HFFc6 (cell line): ENCODE data around the gene SORCS2. TPM values are rescaled to one million over a fixed set of nuclear protein-coding genes. Genes with fewer than 3 reads are reported as not detected.

Experiments used
- DNase-seq: peaks from one replicate; pipeline ENCODE4 v3.0.0-alpha.2; 2018
- H3K27ac Mint-ChIP-seq: 2 replicates; pipeline ENCODE4 v1.8.0; 2020; ENCODE audit warnings: mild to moderate bottlenecking, mixed read lengths
- H3K27me3 Mint-ChIP-seq: 2 replicates; pipeline ENCODE4 v1.8.0; 2021; ENCODE audit warnings: mild to moderate bottlenecking, moderate library complexity, mixed read lengths; ENCODE audit not compliant: insufficient read depth
- H3K36me3 Mint-ChIP-seq: 2 replicates; pipeline ENCODE4 v1.8.0; 2021; ENCODE audit warnings: low read depth, mixed read lengths
- H3K4me1 Mint-ChIP-seq: 2 replicates; pipeline ENCODE4 v1.8.0; 2020; ENCODE audit warnings: low read depth, mixed read lengths
- H3K4me3 Mint-ChIP-seq: 2 replicates; pipeline ENCODE4 v1.8.0; 2020; ENCODE audit warnings: mild to moderate bottlenecking, moderate library complexity, mixed read lengths
- H3K9me3 Mint-ChIP-seq: 2 replicates; pipeline ENCODE4 v1.8.0; 2020; ENCODE audit warnings: mild to moderate bottlenecking, mixed read lengths
- total RNA-seq, 6 experiments: library from RNA; stranded (reverse); fragmentation: NEBNext Ultra II Directional; extraction: Animal tissue kit (Norgen Biotek cat#: 25700); gene quantifications; 2 replicates in 1 of 6; 3 replicates in 5 of 6; pipeline ENCODE4 v1.2.3, GENCODE V29; 2021
- TF ChIP-seq, protein P1 (sequence below): fragments of 200-600 bp; sonication (generic); IDR thresholded peaks from 2 replicates; pipeline ENCODE4 v1.5.0; 2021; ENCODE audit warnings: antibody characterized with exemption, mild to moderate bottlenecking

SORCS2 gene
- total RNA-seq, 6 experiments from 2014 or later = 0.05 to 0.15 (median 0.12) TPM; not detected in 3

DNA sequence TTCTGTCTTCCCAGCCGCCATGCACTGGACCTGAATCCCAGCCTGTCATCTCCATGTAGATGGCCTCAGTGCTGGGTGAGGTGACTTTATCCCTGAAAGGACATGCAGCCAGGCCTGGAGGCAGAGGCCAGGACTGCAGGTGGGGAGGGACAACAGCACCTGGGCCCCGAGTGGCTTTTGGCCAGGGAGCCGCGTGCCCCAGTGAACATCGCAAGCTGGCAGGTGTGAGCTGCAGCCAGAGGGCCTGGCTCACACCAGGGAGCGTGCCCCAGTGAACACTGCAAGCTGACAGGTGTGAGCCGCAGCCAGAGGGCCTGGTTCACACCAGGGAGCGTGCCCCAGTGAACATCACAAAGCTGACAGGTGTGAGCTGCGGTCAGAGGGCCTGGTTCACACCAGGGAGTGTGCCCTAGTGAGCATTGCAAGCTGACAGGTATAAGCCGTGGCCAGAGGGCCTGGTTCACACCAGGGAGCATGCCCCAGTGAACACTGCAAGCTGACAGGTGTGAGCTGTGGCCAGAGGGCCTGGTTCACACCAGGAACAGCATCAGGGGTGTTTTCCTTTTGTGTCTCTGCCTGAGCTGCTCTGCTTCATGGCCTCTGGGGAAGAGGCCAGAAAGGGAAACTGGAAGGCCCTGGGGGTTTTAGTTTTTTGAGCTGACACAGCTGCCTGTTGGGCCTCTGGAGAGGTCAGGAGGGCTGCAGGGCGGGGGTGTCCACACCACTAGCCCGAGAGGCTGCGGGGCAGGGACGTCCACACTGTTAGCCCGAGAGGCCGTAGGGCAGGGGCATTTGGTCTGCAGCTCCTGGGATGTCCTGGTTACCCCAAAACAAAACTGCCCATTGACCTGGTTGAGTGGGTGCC lies 265.1 kb downstream of the SORCS2 start:
- no peaks in the 10 kb centered on the region for H3K36me3 Mint-ChIP-seq
- no peak for DNase-seq
- no peak overlapping the region for H3K4me3 Mint-ChIP-seq
- no peak overlapping the region for H3K27ac Mint-ChIP-seq
- TF ChIP-seq, protein P1, sequence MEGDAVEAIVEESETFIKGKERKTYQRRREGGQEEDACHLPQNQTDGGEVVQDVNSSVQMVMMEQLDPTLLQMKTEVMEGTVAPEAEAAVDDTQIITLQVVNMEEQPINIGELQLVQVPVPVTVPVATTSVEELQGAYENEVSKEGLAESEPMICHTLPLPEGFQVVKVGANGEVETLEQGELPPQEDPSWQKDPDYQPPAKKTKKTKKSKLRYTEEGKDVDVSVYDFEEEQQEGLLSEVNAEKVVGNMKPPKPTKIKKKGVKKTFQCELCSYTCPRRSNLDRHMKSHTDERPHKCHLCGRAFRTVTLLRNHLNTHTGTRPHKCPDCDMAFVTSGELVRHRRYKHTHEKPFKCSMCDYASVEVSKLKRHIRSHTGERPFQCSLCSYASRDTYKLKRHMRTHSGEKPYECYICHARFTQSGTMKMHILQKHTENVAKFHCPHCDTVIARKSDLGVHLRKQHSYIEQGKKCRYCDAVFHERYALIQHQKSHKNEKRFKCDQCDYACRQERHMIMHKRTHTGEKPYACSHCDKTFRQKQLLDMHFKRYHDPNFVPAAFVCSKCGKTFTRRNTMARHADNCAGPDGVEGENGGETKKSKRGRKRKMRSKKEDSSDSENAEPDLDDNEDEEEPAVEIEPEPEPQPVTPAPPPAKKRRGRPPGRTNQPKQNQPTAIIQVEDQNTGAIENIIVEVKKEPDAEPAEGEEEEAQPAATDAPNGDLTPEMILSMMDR = no peak
- peaks cover 5% of the 10 kb centered on the region; the same call in 1 of the 2 replicates for H3K9me3 Mint-ChIP-seq
- peaks cover 18% of the 10 kb centered on the region for H3K27me3 Mint-ChIP-seq
- no peaks in the 10 kb centered on the region for H3K4me1 Mint-ChIP-seq

DNA sequence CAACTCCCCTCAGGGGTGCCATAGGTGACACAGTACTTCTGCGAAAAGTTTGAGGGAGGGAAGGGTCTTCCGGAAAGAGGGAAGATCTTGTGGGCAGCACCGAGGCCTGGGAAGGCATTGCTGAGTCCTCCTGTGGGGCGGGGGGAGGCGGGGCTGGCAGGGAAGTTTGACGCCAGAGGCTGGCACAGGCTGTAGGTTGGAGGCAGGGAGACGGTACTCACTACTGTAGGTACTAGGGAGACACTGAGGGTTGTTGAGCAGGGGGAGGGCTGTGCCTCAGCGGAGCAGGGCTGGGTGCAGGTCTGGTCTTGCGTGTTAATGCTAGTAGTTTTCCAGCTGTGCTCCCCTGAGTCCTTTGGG lies 265.7 kb downstream of the SORCS2 start:
- DNase-seq = no peak
- TF ChIP-seq, protein P1 = no peak
- H3K36me3 Mint-ChIP-seq = no peaks in the 10 kb centered on the region
- H3K27me3 Mint-ChIP-seq = peaks cover 18% of the 10 kb centered on the region
- H3K4me1 Mint-ChIP-seq = no peaks in the 10 kb centered on the region
- H3K4me3 Mint-ChIP-seq = no peak overlapping the region
- no peak overlapping the region for H3K27ac Mint-ChIP-seq
- H3K9me3 Mint-ChIP-seq = no peaks in the 10 kb centered on the region

DNA sequence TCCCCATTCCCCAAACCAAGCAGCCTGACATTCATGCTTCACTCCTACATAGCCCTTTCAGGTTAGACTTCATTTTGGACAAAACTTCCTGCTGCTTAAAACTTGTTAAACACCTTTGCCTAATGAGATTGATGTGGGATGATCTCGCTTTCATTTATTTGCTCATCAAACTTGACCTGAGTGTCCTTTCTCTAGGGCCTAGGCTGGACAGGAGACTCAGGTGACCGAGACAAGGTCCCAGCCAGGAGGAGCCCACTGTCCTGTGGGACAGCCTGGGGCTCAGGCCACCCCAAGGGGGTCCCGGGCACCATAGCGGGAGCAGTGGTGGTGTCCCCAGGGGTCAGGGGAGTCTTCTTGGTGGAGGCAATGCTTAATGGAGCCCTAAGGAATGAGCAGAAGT lies 266.1 kb downstream of the SORCS2 start:
- Mint-ChIP-seq H3K4me3 (no peak overlapping the region), H3K27me3 (peaks cover 20% of the 10 kb centered on the region), H3K4me1 (no peaks in the 10 kb centered on the region), H3K9me3 (no peaks in the 10 kb centered on the region), H3K27ac (no peak overlapping the region), H3K36me3 (no peaks in the 10 kb centered on the region)
- TF ChIP-seq, protein P1 = no peak
- DNase-seq = no peak

DNA sequence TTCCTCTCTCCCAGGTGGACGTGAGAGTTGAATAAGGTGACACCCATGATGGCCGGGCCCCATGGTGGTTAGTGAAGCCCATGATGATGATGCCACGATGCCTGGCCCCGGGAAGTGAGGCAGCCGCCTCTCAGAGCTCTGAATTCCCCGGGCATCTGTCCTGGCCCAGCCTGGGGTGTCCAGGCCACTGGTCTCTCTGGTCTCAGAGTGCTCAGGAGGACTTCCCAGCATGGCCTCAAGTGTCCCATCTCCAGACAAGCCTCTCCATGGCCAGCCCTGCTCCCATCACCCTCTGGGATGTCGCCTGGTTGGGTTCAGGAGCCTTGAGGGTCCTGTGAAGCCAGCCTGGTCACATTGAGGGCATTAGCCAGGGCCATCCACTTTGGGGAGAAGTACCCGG lies 267.1 kb downstream of the SORCS2 start:
- Mint-ChIP-seq H3K4me1 (no peaks in the 10 kb centered on the region), H3K27ac (no peak overlapping the region), H3K4me3 (no peak overlapping the region), H3K36me3 (no peaks in the 10 kb centered on the region), H3K27me3 (peaks cover 26% of the 10 kb centered on the region), H3K9me3 (no peaks in the 10 kb centered on the region)
- DNase-seq = no peak
- TF ChIP-seq, protein P1 = no peak

DNA sequence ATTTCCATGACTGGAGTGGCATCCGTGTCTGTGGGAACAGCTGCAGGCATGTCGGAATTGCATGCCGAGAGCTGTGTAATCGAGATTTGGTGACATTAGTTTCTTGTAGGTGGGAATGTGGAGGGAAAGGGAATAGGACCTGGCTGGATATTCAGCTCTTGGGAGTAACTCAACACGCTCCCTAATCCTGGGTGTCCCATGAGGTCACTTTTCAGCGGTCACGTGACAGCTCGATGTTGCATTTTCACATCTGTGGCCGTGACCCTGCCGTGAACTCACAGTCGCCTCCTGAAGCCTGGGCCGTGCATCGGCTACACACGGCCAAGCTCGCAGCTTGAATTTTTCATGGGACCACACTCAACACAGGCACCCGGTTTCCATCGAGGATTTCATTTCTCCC lies 268.2 kb downstream of the SORCS2 start:
- DNase-seq = no peak
- no peak overlapping the region for H3K4me3 Mint-ChIP-seq
- H3K4me1 Mint-ChIP-seq = no peaks in the 10 kb centered on the region
- no peaks in the 10 kb centered on the region for H3K36me3 Mint-ChIP-seq
- no peak overlapping the region for H3K27ac Mint-ChIP-seq
- H3K9me3 Mint-ChIP-seq = no peaks in the 10 kb centered on the region
- peaks cover 29% of the 10 kb centered on the region for H3K27me3 Mint-ChIP-seq
- TF ChIP-seq, protein P1 = no peak
